ENCODE data around the gene GLI2.

The GLI2 gene

DNA sequence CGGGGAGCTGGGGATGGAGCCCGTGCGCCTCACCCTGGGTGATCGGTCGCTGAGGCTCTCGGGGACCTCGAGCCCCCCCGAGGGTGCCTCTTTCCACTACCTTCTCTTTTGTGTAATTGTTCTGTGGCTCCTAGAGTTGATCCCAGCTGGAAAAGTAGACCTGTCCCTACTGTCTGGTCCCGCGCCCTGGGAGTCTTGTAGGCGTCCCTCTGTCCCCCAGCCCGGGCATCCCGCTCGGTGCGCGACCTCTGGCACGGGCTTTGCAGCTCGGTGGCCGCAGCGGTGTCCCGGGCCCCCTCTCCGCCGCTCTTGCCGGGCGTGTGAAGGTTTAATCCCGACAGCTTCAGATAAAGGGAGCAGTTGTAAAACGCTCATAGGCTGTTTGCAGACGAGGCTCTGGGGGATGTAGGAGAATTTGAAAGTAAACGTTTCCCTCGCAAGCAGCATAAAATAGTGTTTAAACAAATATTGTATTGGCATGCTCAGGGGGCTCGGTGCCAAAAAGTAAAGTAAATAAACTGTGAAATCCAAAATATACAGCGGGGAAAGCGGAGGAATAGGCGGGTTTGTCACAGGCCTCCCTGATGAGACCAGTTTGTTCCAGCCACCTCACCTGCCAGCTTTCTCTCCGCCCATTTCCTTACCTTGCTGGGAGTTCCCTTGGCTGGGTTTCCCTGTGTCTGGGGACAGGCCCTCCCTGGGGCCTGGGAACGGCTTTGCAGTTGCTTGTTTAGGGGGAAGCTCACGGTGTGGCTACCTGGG lies 1.9 kb downstream of the GLI2 start:
- no peak for DNase-seq (ENCODE audit: low read depth in 1 of 2, low spot score in 1 of 2)

DNA sequence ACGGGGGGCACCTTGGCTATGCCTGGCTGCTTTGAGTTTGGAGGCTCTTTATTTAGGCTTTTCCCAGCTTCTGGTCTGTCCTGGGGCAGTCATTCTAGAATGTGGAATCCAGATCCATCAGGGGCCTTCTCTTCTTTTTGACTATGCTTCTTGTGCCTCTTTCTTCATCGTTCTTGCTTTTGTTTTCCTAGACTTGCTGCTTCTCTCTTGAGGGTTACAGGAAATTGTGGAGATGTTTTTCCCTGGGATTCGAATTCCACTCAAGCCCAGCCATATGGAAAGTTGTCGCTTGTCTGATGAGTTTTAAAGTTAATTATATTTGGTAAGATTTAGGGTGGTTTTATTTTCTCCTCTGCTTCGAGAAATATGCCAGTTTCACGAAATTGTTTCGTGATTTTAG lies 2.4 kb downstream of the GLI2 start:
- no peak for DNase-seq (ENCODE audit: low read depth in 1 of 2, low spot score in 1 of 2)

DNA sequence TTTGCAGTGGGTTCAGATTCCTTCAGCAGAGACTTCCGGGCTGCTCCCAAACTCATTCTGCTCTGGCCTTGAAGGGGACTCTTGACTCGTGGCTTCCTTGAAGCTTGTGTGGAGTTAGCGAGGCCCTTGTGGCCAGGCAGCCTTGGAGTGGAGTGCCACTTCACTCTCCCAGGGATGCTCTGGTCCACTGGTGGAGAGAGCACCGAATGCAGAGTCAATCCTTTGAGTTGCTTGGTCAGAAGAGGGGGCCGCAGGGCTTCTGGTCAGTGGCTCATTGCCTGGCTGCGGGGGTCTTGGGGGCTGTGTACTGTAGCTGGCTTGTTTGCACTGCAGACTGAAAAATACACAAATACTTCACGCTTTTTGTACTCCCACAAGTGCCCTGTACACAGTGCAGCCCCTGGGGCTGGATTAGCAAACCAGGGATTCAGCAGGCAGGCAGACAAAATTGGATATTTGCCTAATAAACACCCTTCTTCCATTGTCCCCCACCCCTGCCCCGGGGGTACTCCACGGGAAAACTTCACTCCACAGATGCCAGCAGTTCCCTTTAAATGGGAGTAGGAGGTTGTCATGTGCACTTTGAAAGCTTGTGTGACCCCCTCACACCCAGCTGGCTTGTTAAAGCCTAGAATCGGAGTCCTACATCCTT lies 3.2 kb downstream of the GLI2 start:
- no peak for DNase-seq (ENCODE audit: low read depth in 1 of 2, low spot score in 1 of 2)

DNA sequence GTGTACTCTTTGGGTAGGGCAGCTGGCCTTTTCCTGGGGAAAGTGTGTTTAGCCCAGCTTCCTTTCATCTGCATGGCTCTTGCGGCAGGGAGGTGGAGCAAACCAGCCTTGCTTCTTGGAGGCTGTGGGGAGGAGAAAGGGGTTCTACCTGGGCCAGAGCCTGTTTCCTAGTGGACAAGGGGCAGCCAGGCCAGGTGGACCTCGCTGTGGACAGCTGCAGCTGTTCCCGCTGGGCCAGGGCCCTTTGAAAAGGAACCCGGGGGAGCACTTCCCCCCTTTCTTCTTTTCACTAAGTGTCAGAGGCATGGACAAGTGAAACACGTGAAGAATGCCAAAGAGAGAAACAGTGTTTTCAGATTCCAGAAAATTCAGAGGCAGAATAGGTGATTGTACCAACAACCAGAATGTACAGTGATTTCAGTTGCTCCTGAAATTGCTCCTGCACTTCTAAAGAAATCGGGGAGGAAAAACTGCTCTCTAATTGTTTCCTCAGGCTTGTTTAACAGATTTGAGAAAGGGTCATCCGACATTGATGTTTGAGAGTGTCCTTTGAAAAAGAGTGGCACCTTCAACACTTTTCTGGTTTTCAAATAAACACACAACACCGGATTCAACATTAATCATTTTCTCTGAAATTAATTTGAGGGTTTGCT lies 3.9 kb downstream of the GLI2 start:
- no peak for DNase-seq (ENCODE audit: low read depth in 1 of 2, low spot score in 1 of 2)

DNA sequence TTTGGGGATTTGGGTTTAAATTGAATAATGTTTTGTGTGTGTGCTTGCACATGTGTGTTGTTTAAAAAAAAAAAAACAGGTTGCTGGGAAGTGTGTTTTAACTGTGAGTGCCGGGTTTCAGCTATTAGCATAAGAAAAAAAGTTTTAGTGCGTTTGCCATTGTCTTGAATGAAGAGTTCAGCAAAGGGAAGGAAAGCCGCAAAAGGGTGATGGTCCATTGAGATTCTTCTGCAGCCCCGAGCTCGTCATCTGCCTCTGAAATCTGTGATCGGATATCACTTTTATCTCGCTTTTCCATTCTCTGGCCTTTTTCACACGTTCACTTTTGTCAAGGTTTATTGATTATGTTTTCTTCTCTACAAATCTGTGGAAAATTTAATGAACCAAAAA lies 4.7 kb downstream of the GLI2 start:
- no peak for DNase-seq (ENCODE audit: low read depth in 1 of 2, low spot score in 1 of 2)

DNA sequence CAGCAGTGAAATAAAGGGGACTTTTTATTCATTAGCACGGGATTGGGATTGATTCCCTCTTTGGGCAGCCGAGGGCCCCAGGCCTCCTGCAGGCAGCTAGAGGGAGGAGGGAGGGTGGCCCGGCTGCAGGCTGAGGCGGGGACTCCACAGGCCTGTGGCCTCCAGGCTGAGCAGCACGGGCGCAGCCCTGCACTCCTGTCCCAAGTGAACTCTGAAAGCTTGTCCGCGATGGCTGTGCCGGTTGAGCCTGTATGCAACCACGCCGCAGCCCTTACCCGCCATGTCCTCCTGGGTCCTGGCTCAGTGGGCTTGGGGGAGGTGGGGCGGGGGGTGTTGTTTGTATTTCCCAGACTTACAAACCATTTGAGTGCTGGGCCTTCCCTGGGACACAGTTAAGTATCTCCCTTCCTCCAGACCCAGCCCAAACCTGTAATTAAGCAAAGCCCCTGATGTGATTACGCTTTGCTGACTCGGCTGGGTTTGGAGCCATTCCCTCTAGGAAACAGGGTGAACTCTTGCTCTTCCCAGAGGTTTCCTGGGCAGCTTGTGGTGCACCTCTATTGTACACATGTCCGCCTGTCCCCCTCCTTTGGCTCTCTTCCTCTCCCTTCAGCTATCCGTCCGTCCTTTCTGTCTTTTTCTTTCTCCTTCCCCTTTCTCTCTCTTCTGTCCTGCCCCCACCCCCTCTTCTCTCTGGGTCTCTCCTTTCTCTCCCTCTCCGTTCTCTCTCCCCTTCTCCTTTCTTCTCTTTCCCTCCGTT lies 5.3 kb downstream of the GLI2 start:
- no peak for DNase-seq (ENCODE audit: low read depth in 1 of 2, low spot score in 1 of 2)

DNA sequence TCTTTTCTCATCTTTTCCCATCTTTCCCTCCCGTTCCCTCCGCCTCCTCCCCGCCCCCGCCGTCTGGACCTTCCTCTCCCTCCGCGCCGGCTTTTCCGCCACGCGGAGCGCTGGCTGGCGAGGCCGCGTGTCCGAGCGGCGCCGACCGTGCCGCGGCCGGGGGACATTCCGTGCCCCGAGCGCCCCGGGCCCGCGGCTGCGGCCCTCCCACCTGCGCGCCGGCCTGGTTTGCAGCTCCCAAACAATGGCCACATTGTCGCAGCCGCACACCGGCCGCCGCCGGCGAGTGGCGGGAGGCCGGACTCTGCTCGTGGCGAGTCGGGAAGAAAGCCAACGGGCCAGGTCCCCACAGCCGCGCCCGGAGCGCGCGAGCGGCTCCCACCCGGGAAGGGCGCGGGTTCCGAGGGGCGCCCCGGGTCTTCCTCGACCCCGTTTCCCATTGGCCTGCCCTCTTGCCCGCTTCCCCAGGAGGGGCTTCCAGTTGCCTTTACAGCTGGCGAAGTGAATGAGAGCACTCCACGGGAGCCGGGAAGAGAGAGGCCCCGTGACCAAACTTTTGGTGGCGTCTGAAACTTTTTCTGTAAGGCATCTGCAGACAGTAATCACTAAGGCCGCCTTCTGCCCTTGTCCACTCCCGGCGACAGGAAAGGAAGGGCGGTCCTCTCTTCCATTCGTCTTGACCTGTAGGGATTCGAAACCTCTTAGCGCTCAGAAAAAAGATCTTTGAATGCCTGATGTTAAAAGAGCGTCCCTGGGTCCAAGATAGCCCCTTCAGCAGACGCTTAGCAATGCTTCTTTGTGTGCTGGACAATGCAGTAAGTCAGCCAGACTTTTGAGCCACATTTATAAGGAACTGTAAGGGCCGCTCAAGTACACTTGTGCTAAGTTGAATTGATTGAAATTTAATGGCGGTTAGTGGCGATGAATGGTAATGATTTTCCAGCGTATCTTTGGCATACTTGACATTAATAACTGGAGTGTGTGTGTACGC lies 6.2 kb downstream of the GLI2 start:
- DNase-seq (ENCODE audit: low read depth in 1 of 2, low spot score in 1 of 2), result no peak

DNA sequence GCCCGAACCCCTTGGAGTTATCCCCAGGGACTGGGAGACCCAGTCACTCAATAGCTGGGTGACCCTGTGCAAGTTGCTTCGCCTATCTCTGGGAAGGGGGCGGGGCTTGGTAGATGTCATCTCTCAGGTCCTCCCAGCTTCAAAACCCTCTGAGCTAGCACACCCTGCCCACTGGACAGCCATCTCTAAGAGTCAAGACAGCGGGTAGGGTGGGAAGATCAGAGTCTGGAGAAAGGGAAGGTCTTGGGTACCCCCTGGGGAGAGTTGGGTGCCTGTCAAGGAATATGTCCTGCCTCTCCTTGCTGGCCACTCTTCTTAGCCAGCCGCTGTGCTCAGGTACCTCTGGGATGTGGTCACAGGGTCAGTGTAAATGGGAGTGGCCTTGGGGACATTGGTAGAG lies 8.0 kb downstream of the GLI2 start:
- no peak for DNase-seq (ENCODE audit: low read depth in 1 of 2, low spot score in 1 of 2)

DNA sequence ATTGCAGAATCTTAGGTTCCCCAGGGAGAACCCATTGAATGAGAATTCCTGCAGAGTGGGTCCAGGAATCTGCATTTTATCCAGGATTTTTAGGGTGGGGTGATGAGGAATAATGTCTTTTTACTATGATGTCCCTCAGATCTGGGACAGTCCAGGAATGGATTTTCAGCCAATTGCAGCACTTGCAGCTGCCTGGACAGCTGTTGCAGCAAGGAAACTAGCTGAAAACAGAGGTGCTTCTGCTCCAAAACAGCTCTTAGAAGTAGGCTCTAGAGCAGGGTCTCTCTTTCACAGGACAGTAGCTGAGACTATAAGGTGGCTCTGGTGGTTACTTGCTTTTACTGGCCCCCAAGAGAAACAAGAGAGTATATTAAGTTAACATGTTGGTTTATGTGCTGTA lies 9.1 kb downstream of the GLI2 start:
- DNase-seq (ENCODE audit: low read depth in 1 of 2, low spot score in 1 of 2), result no peak

DNA sequence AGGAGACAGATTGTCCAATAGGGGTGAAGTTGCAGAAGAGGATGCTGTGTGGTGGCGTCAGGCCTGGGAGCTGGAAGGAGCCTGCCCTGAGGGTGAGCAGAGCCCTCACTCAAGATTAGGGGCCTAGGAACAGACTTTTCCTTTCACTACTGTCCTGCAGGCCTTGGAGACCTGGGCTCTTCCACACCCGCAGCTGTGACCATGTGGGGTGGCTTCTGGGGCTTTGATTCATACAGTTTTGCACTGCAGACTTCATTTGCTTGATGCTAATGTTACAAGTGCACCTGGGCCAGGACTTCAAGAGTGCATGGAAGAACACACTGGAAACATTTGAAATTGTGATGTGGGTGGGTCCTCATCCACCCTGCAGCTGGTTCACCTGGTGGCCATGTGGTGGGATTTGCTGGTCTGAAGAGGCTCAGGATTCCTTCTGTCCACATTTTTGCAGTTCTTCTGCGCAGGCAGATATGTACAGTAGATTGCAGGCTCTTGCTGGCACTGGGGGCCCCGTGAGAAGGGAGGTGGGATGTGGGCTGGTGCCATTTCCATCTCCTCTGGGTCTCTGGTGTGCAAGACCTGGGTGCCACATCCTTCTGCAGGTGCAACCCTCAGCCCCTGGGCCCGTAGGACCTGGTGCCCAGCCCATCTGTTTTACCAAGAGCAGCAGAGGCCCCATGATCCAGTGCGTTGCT lies 9.9 kb downstream of the GLI2 start:
- DNase-seq (ENCODE audit: low read depth in 1 of 2, low spot score in 1 of 2), result no peak

DNA sequence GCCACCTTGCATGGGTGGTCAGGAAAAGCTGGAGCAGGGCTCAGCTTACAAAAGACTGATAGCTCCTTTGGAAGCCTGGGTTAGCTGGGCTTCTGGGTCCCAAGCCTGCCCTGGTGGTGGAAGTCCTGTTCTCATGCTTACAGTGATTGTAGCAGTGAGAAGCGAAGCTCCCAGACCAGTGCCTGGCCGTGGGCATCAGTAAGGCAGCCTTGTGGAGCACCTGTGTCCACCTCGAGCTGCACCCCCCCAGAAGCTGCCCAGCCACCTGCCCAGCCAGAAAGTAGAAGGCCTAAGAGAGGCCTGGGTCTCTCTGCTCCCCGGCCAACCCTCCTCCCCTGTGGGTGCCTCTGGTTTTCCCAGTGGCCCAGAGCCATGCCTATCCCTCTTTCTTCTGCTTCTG lies 10.5 kb downstream of the GLI2 start:
- DNase-seq (ENCODE audit: low read depth in 1 of 2, low spot score in 1 of 2), result no peak

DNA sequence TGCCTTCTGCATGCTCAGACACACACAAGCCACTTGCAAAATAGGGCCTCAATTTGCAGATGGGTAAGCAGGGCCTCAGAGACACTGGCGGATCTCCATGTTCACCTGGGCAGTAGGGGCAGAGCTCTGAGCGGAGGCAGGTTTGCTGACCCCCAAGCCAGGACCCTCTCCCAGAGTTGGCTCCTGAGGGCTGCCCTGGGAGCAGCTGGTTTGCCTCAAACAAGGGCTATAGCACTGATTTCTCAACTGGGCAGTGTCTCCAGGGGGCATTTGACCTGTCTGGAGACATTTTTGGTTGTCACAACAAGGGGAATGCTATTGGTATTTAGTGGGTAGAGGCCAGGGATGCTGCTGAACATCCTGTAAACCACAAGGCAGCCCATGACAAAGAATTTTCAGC lies 11.6 kb downstream of the GLI2 start:
- DNase-seq (ENCODE audit: low read depth in 1 of 2, low spot score in 1 of 2), result no peak

DNA sequence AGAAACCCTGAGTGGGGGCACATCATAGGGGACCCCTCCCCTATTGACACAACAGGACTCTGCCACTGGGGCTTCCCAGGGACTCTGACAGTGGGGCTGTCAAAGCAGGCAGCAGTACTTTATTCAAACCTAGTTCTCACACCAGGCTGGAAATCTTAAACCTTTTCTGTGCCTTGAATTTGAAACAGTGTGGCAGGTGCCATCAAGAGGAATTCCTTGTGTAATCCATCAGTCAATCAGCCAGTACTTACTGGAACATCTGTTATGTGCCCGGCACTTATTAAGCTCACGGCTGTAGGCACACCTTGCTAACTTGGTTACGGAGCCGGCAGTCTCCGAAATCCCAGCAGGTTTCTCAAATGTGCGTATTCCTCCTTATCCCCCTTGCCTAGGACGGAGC lies 12.0 kb downstream of the GLI2 start:
- no peak for DNase-seq (ENCODE audit: low read depth in 1 of 2, low spot score in 1 of 2)

DNA sequence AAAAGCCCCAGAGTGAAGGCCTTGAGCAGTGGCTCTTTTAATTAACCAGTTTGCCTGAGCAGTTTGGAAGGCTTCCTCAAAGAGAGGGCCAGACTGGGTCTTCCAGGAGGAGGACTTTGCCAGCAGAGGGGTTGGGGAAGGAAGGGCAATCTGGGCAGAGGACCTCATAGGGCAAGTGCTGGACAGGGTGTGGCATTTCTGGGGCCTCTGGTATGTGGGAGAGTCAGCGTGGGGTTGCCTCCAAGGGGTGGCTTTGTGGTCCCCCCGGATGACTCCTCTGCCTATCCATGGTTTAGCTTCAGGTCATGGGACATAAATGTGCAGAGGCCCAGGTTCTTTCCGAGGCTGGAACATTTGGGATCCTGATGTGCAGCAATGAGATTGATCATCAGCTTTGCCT lies 12.6 kb downstream of the GLI2 start:
- DNase-seq (ENCODE audit: low read depth in 1 of 2, low spot score in 1 of 2), result no peak

DNA sequence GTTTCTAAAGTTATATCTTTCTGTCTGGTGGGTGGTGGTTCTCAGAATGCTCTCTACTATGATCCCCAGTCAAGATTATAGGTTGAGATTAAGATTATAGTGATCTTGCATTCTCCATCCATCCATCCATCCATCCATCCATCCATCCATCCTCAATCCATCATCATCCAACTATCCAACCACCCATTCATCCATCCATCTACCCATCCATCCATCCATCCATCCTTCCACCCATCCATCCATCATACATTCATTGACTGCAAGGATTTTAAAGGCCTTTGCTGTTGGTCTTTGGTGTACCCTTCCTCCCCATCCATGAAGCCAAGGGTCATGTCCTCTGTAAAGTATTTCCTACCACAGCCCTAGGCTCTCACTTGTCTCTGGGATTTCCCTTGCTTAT lies 13.1 kb downstream of the GLI2 start:
- no peak for DNase-seq (ENCODE audit: low read depth in 1 of 2, low spot score in 1 of 2)

DNA sequence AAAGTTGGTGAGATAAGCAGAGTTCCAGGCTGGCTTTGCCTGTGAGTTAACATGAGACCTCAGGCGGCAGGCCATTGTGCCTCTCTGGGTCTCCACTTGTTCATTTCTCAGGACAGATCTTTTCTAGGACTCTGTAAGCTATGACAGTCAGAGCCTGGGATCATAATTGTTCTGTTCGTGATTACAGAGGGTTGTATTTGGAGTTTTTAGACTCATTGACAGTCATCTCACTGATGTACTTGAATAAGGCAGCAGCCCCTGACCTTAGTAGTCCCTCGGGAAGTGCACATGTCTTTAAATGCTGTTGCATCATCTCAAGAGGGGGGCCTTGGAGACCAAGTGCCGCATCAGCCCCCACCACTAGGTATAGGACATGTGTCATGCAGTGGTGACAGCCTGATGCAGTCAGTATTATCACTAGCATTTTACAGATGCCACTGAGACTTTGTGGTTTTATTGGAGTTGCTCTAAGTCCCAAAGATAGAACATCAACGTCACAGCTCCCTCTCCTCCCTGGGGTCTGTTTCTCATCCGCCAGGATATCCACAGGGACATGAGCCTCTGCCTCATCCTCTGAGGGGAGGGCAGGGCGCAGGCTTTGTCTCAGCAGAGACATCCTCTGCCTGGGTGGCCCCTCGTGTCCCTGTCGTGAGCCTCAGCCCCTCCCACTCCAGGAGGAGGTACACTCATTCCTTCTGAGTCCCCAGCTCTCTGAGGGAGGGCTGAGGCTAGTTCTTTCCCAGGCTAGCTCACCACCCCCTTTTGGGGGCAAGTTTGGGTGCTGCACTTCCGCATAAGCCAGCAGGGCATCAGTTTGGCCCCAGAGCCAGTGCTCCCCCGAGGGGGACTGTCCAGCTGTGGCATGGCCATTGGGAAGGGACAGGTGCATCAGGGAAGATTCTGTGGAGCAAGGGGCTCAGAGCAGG lies 14.1 kb downstream of the GLI2 start:
- no peak for DNase-seq (ENCODE audit: low read depth in 1 of 2, low spot score in 1 of 2)

DNA sequence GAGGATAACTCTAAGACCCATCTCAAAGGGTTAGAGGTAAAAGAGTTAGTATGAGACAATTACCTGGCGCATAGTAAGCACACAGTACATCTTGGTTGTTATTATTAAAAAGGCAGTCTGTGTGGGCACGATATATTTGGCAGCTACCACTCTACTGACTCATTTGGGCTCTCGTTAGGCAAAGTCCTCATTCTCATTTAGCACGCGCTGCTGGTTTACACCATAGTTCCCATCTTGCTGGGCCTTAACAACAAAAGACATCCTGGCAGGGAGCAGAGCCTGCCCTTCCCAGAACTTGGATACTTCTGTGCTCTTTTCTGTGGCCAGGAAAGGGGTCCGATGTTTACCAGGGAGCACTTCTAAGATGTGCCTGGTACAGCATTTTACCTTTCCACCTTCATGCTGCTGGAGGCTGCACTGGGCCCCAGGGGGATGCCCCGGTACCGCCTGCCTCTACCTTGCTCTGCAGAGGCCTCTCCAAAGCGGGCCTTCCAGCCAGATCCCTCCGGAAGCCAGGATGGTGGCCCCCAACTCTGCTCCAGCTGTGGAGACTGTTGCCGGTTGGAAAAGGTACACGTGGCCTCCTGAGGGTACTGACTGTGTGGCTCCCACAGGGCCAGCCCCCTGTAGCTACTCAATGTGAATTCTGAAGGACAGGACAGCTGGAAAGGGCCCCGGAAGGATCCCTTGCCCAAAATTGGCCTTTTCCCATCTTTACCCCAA lies 15.0 kb downstream of the GLI2 start:
- DNase-seq (ENCODE audit: low read depth in 1 of 2, low spot score in 1 of 2), result no peak

DNA sequence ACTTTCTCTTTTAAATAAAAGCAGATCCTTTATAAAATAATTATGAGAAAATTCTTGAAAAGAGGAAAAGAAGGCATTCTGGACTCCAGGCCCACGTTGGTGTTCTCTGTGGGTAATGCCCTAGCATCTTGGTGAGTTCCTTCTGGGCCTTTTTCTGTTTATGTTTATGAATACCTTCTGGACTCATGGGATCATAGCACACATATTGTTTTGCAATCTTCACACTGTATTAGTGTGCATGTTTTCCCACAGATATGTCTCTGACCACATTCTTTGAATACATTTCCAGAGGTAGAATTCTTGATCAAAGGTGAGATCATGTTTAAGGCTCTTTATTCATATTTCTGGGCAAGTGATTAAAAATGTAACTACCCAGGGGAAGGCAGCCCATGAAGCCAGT lies 15.9 kb downstream of the GLI2 start:
- DNase-seq (ENCODE audit: low read depth in 1 of 2, low spot score in 1 of 2), result no peak

Data from stimulated activated CD4-positive, alpha-beta T cell treated with anti-CD3 and anti-CD28 coated beads, Interleukin-15, amount 100 ng/mL, for 1 hour (primary cell).